Measurements from ENCODE around the gene CACTIN.

DNA sequence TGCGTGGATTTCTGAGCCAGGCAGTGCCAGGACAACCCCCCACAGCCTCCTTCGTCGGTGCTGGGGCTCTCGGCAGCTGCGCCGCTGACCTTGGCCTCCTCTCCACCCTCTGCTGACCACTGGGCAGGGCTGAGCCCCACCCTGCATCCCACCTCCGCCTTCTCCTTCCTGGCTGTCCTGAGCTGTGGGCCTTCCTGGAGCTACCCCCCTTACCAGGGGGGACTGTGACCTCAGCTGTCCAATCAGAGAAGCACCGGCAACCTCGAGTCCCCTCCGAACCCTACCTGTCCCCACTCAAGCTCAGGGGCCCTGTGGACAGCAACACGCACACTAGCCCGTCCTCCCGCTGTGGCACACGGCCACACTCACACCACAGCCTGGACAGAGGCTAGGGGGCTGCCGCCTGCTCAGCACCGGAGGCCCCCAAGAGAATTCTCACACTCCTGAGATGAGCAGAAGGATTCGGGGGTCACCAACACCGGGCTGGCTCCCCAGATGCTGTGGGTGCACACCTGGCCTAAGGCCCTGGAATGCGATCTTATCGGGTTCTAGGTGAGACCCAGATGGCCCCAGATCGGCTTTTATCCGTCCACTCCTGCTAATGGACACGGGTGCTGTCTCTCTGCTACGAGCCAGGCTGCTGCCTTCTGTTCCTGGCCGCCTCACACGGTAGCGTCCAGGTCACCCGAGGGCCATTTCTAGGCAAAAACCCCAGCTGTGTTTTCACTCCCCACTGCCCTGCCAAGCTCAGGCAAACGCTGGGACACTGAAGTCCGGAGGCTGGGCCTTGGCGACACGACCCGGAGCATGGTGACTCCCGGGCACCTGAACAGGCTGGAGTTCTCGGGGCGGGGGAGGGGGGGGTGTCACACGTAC, 32.5 kb upstream of the CACTIN start:
- no peak for TF ChIP-seq EZH2 (IDR thresholded peaks at IDR 0.05; ENCODE audit: low read length)
- TF ChIP-seq, protein P1, sequence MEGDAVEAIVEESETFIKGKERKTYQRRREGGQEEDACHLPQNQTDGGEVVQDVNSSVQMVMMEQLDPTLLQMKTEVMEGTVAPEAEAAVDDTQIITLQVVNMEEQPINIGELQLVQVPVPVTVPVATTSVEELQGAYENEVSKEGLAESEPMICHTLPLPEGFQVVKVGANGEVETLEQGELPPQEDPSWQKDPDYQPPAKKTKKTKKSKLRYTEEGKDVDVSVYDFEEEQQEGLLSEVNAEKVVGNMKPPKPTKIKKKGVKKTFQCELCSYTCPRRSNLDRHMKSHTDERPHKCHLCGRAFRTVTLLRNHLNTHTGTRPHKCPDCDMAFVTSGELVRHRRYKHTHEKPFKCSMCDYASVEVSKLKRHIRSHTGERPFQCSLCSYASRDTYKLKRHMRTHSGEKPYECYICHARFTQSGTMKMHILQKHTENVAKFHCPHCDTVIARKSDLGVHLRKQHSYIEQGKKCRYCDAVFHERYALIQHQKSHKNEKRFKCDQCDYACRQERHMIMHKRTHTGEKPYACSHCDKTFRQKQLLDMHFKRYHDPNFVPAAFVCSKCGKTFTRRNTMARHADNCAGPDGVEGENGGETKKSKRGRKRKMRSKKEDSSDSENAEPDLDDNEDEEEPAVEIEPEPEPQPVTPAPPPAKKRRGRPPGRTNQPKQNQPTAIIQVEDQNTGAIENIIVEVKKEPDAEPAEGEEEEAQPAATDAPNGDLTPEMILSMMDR (optimal IDR thresholded peaks at IDR 0.05 in 1 of 3, IDR thresholded peaks at IDR 0.05 in 1 of 3, conservative IDR thresholded peaks at IDR 0.05 in 1 of 3; ENCODE audit: extremely low read depth in 1 of 3, insufficient read depth in 2 of 3, low read length in 3 of 3), result no peak
